GM19025 (cell line): ENCODE data around the gene UGT1A6.
"Not testable (repeated sequence)": the region's sequence is repeated elsewhere in the genome, so short reads cannot be mapped to it uniquely, and the experiment has no call there.

Experiments used
- ATAC-seq: cut with Tn5 transposase; IDR thresholded peaks from one replicate; pipeline ENCODE4 v1.9.1; 2021; ENCODE audit warnings: mild to moderate bottlenecking, low read depth, moderate library complexity; ENCODE audit not compliant: unreplicated experiment

Gene UGT1A6

DNA sequence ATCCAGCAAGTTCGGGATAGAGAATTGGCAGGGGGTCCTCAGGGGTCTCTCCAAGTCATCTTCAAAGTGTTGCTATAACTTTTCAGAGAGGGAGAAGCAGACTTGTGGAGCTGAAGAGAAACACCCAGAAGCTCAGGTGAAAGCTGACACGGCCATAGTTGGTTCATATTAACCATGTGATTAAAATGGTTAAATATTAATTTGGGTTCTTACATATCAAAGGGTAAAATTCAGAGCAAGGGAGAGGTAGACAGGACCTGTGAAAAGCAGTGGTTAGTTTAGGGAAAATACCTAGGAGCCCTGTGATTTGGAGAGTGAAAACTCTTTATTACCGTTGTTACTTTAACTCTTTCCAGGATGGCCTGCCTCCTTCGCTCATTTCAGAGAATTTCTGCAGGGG, at the start of gene UGT1A6:
TSS of gene UGT1A6 (plus strand) at position 243 of the 400 bp plus-strand sequence. CDS start at position 358, 115 bp downstream.
- no peak for ATAC-seq

DNA sequence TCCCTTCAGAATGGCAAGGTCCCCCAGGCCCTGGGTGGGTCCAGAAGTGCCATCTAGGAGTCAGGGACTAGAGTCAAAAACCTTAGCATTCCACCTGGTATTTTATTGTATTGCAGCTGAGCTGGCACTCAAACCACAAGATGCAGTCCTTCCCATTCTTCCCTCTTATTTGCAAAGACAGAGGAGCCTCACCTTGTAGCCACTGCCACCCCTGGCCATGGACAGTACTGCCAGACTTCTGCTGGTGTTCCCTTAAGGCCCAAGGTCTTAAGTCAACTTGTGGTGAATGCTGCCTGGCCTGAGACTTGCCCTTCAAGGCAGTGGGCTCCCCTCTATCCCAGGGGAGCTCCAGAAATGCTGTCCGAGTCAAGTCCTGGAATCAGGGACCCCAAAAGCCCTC, 49.6 kb upstream of the UGT1A6 start:
- no peak for ATAC-seq

DNA sequence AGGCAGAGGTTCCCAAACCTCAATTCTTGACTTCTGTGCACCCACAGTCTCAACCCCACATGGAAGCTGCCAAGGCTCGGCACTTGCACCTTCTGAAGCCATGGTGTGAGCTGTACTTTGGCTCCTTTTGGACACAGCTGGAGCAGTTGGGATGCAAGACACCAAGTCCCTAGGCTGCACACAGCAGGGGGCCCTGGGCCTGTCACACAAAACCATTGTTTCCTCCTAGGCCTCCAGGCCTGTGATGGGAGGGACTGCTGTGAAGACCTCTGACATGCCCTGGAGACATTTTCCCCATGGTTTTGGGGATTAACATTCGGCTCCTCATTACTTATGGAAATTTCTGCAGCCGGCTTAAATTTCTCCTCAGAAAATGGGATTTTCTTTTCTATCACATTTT, 46.7 kb upstream of the UGT1A6 start:
- ATAC-seq, result not testable (repeated sequence)

DNA sequence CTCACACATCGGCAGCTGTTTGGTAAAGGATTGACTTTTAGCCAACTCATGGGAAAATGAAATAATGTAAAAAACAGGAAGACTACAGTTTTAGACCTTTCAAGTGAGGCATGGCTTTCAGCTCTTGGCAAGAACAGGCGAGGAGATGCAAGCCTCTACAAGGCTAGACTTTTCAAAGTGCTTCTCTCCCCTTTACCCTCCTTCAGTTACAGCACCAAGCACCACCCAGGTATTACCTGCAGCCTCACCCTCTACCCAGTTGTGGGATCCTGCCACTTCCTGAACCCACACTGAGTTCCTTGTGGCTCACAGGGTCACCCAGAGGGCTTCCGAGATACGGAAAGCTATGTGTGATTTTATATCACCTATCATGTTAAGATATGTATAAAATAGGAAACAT, 41.7 kb upstream of the UGT1A6 start:
- no peak for ATAC-seq

DNA sequence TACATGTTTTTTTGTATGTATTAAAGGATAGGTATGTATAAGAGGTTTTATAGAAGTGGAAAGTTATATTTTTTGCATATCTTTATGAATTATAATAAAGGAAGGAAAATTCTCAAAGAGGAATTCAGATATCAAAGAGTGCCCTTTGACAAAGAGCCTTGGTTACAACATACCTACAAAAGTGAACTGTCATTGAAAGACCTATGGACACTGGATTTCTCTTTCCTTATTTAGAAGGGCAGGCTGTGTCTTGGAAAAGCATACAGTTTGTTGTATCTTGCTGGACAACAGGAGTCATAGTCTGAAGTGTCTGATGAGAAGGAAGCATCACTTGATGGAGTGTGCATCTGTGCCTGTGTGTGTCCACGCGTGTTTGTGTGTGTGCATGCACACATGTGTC, 41.3 kb upstream of the UGT1A6 start:
- no peak for ATAC-seq

DNA sequence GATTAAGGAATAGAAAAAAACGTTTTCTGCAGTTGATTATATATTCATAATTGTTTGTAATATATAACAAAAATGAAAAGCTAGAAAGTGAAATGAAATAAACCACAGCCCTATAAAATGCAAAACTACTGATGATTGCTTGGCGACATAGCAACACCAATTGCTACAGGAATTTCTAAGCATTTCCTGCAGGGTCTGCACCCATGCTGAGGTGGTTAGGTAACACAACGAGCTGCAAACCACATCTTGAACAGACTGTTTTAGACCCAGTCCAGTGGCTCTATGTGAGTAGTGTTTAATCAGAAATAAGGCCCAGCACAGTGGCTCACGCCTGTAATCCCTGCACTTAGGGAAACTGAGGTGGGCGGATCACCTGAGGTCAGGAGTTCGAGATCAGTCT, 38.2 kb upstream of the UGT1A6 start:
- no peak for ATAC-seq

DNA sequence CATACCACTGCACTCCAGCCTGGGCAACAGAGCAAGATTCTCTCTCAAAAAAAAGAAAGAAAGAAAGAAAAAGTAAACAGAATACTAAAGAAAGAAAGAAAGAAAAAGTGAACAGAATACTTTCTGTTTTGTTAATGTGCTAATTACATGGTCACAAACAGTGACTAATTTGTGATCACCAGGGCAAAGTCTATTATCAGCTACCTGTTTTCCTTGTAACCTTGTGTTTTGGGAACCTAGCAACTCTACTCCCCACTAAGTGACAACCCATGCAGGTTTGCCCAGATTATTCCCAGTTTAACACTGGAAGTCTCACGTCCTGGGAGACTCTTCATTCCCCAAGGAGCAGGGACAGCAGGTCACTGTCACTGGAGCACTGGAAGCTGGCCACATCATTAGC, 37.6 kb upstream of the UGT1A6 start:
- no peak for ATAC-seq

DNA sequence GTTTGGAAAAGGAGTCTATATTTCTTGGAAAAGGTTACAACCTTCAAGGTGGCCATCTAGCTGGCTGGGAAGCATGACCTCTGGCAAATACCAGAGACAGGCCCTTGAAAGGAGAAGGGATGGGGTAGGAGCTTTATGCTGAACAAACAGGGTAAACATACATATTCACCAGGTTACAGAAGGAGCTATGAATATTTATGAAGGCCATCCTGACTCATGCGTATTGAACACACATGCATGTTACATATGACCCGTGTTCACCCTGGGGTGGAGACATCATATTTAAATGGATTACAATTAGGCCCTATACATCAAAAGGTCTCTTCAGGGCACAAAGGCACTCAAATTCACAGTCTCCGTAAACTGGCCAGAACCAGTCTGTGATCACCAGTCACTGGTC, 36.7 kb upstream of the UGT1A6 start:
- not testable (repeated sequence) for ATAC-seq

DNA sequence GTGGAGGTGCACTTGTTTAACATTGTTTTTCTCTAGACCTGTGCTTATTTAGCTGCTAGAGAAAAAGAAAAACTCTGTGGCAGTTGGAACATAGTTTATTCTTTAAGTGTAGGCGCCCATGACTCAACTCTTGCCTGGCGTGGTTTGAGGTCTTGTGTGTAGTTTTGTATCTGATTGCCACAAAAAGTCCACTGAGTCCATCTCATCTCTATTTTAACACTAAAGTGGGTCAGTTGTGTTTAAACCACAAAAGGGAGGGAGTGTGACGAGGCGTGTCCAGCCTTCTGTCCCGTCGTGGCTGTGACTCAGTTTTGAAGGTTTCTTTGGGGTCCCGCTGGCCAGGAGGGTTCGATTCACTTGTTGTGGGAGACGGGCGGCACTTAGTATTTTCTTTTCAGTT, 36.2 kb upstream of the UGT1A6 start:
- no peak for ATAC-seq

DNA sequence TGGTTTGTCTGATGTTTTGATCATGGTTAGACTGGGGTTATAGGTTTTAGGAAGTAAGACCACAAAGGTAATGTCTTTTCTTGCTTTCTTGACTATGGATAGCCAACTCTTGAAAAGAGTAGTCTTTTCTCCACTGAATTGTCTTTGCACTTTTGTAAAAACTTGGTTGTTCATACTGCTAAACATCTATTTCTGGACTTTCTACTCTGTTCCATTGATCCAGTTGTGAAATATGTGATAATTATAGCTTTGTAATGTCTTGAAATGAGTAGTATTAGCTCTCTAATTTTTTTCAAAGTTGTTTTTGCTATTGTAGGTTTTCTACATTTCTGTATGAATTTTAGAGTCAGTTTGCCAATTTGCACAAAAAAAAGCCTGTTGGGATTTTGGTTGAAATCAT, 34.1 kb upstream of the UGT1A6 start:
- no peak for ATAC-seq

DNA sequence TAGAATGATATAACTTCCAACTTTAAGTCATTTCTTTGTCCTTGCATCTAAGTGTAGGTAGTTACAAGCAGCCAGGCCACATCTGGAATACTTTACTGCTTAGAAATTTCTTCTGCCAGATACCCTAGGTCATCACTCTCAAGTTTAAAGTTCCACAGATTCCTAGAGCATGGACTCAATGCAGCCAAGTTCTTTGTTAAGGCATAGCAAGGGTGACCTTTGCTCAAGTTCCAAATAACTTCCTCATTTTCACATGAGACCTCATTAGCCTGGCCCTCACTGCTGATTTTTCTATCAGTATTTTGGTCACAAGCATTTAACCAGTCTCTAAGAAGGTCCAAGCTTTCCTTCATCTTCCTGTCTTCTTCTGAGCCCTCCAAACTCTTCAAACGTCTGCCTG, 28.8 kb upstream of the UGT1A6 start:
- no peak for ATAC-seq

DNA sequence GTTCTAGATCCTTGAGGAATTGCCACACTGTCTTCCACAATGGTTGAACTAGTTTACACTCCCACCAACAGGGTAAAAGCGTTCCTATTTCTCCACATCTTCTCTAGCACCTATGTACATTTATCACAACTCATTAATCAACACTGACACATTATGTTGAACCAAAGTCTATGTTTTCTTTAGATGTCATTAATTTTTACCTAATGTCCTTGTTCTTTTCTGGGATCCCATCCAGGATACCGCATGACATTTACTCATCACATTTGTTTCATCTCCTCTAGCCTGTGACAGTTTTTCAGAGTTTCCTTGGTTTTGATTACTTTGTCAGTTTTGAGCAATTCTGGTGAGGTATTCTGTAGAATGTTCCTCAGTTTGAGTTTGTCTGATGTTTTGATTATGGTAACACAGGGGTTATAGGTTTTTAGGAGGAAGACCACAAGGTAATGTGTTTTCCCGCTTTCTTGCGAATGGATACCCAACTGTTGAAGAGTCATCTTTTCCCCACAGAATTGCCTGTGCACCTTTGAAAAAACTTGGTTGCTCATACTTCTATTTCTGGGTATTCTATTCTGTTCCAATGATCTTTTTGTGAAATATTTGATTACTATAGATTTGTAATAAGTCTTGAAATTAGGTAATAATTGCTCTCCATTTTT, 24.0 kb upstream of the UGT1A6 start:
- ATAC-seq, result no peak

DNA sequence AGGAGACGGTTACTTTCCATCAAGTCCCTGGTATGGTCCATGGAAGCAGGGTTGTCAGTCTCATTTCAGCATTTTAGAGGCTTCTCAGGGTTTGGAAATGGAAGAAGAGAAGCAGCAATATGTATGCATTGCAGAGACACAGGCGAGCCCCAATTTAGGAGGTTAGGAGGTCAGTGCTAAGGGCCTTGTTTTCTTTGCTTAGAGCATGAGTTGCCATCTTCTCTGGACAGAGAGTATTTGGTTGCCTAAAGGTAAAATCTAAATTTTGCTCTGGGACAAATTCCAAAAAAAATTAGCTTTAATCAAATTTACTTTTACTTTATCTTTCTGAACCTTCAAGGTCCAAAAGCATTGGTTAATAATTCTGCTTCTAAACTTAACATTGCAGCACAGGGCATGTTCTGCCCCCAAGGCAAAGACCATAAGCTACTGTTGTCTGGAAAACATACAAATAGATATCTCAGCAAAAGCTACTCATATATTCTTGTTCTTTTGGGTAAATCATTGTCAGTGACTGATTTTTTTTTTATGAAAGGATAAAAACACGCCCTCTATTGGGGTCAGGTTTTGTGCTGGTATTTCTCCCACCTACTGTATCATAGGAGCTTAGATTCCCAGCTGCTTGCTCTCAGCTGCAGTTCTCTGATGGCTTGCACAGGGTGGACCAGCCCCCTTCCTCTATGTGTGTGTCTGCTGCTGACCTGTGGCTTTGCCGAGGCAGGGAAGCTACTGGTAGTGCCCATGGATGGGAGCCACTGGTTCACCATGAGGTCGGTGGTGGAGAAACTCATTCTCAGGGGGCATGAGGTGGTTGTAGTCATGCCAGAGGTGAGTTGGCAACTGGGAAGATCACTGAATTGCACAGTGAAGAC, 21.2 kb upstream of the UGT1A6 start, which contains the start of gene UGT1A9:
TSS of gene UGT1A9 (plus strand) at position 609 of the 872 bp plus-strand sequence. CDS start at position 646, 37 bp downstream.
- ATAC-seq, result no peak

DNA sequence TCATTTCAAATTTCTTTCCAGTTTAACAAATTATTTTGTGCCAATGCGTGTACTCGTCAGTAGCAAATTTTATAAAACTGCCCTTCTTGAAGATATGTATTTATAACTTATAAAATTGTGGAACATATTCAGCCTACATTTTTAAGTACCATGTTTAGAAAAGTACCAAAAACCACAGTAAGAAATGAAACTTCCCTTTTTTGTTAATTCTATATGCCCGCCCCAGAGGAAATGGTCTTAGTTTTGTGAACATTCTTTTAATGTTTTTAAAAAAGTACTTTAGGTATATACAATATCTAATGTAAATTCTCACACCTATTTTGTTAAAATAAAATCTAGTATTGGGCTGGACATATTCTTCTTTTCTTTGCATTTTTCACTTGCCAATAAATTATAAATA, 19.8 kb upstream of the UGT1A6 start:
- no peak for ATAC-seq

DNA sequence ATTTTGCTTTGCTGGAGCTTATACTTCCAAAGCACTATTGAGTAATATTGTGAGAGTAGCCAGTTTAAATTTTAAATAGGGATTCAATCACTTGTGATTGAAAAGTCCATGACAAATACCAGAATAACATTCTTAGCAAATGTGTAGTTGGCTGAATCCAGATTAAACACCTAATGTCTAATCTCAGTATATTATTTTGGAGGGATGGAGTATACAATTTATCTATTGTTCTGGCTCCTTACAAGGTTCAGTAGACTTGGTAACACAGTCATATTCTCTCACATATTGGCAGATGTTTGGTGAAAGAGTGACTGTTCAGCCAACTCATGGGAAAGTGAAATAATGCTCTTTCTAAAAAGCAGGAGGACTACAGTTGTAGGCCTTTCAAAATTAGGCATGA, 18.8 kb upstream of the UGT1A6 start:
- no peak for ATAC-seq

DNA sequence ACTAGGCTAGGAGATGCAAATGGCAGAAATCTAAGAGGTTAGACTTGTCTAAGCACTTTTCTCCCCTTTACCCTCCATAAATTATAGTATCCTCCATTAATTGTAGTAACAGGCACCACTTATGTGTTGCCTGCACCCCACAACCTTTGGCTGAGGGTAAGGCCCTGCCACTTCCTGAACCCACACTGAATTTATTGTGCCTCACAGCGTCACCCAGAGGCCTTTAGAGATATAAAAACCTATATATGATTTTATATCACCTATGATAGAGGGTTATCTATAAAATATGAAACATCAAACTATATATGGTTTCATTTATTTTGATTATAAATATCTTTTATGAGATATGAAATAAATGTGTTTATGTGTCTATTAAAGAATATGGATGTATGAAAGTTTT, 18.4 kb upstream of the UGT1A6 start:
- ATAC-seq, result no peak

DNA sequence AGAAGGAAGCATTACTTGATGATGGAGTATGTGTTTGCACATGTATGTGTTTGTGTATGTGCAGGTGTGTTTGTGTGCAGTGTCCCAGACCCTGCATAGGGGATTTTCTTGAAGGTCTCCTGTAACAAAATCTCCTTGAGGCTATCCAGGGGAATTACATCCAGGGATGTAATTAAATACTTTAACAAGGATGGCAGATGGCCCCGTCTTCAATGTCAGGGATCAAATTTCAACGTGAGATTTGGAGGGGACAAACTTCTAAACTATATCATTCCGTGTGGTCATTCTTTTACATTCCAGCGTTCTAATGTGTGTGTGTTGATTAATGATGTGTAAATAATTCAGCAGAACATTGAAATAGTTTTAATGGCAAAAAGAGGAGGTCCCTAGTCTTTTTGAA, 17.7 kb upstream of the UGT1A6 start:
- ATAC-seq, result no peak

DNA sequence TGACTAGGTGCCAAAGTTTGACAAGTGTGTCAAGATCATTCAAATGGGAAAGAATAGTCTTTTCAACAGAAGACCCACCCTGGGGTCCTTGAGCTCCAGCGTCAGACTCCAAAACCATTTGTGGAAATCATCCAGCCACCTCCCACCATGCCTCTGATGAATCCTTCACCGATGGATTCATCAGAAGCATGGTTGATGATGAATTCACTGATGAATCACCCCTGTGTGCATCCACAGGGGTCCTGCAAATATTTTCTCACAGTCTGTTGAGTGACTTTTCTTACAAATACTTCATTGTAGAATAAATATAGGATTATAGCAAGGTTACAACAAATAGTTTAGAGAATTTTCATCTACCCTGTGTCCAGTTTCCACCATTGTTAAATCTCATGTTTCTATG, 16.6 kb upstream of the UGT1A6 start:
- ATAC-seq, result no peak

DNA sequence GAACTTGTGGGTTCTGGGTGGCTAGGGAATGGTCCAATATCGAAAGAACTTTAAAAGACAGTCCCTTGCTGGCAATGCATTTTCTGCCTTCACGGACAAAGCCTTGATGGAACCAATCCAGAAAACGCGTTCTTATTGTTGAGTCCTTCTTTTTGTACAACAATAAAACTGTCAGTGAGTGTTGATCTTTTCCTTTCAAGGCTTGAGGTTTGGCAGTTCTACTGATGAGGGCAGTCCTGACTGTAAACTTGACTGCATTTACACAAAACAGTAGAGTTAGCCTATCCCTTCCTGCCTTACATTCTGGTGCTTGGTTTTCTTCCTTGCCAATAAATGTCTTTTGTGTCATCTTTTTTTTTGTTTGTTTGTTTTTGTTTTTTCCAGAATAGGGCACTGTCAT, 13.5 kb upstream of the UGT1A6 start:
- ATAC-seq, result no peak

DNA sequence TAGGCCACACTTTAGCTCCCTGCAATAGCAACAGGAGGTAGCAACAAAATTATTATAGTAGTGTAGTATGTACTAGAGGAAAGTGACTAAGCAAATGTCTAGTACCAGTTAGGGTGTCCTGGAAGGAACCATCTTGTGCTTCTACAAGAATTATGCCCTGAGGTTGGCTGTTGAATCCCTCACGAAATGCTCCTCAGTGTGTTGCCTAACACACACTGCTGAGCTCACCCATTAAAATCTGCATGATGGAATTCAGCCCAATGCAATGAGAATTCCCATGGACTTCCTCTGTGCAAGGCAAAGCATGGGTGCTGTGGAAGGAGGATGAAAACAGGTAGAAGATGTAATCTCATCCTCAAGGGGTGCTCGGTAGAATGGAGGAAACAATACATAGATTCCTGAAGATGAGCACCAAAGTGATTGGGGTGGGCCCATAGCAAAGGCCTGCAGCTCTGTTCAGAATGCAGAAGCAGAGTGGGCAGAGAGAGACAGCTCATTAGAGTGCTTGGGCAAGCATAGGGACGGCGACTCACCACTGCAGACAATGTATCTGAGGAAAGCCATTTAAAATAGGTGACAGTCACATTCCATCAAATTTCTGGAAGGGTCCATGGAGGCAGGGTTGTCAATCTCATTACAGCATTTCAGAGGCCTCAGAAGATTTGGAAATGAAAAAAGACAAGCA, 12.2 kb upstream of the UGT1A6 start:
- ATAC-seq, result no peak

DNA sequence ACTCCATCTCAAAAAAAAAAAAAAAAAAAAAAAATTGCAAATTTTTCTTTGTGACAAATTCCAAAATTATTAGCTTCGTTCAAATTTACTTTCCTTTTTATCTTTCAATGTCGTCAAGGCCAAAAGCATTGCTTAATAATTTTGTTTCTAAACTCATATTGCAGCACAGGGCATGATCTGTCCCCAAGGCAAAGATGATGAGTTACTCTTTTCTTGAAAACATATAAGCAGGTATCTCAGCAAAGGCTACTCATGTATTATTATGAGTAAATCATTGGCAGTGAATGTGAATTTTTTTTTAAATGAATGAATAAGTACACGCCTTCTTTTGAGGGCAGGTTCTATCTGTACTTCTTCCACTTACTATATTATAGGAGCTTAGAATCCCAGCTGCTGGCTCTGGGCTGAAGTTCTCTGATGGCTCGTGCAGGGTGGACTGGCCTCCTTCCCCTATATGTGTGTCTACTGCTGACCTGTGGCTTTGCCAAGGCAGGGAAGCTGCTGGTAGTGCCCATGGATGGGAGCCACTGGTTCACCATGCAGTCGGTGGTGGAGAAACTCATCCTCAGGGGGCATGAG, 11.1 kb upstream of the UGT1A6 start, which contains the start of gene UGT1A7:
TSS of gene UGT1A7 (plus strand) at position 381 of the 579 bp plus-strand sequence. CDS start at position 418, 37 bp downstream.
- ATAC-seq, result no peak
